Activated CD4-positive, alpha-beta T cell treated with anti-CD3 and anti-CD28 coated beads for 48 hours (primary cell): Measurements from ENCODE around the gene JMJD1C.
"Not testable (repeated sequence)": the region's sequence is repeated elsewhere in the genome, so short reads cannot be mapped to it uniquely, and the experiment has no call there.

Source experiments
- DNase-seq: peaks from one replicate; pipeline ENCODE4 v3.0.0-alpha.2; 2020

Gene JMJD1C

DNA sequence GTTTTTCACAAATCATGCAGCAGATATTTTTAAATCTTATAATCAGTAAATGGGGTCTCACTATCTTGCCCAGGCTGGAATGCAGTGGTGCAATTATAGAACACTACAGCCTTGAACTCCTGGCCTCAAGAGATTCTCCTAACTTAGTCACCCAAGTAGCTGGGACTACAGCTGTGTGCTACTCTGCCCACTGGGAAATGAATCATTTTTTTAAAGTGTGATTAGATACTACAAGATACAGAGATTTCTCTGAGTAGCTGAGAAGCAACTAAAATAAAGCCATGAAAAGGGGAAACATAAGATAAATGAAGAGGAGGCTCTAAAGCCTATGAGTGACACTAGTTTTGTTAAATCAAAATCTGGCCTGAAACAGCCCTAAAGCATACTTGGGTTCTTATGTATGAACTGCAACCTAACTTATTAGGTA is 119.7 kb downstream of the JMJD1C start:
- no peak for DNase-seq

DNA sequence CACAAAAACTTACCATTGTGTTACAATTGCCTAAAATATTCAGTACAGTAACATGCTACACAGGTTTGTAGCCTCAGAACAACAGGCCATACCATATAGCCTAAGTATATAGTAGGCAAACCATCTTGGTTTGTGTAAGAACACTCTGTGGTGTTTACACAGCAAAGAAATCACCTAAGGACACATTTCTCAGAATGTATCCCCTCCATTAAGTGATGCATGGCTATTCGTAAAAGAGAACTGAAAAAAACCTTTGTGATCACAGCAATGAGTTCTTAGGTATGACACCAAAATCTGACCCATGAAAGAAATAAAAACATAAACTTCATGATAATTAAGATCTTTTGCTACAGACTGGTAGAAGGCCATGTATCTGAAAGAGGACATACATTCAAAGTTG is 121.5 kb downstream of the JMJD1C start:
- no peak for DNase-seq

- DNase-seq = no peak
Observed at GRCh38 chr10:63343476-63343875, 122.3 kb downstream of the JMJD1C start.

DNA sequence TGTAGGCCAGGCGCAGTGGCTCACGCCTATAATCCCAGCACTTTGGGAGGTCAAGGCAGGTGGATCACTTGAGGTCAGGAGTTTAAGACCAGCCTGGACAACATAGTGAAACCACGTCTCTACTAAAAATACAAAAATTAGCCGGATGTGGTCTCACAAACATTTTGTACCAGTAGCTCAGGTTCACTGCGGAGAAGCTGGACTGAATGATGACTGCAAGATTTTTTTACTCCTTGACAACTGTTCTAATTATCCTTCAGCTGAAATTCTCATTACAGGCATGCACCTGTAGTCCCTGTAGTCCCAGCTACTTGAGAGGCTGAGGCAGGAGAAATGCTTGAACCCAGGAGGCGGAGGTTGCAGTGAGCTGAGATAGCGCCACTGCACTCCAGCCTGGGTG is 126.1 kb downstream of the JMJD1C start:
- not testable (repeated sequence) for DNase-seq

DNA sequence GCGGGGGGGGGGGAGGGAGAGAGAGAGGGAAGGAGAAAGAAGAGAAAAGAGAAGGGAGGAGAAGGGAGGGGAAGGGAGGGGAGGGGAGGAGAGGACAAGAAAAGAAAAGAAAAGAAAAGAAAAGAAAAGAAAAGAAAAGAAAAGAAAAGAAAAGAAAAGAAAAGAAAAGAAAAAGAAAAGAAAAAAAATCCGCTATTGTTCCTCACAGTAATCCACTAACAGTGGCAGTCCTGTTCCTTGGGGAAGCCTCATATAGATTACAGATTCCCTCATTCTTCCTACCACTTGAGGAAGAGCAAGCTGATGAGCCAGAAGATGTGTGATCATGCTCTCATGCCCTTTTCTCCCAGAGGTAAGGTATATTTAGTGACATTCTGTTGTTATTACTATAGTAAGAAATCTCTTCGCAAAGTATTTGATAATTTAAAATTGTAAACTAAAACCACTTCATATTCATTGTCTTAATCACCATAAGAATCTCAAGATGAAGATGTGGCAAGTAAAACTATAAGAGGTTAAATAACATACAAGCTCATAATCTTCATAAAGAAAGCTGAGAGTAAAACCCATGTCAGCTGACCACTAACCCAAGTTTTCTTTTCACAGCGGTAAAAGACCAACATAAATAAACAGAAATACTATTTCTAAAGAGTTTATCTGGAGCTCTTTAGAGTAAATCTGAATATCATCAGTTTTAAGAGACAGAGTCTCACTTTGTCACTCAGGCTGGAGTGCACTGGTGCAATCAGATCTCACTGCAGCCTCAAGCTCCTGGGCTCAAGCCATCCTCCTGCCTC is 128.1 kb downstream of the JMJD1C start:
- no peak for DNase-seq

- no peak for DNase-seq
Observed at GRCh38 chr10:63331586-63331985, 134.2 kb downstream of the JMJD1C start.

GRCh38 chr10:63324495-63324854 is 141.3 kb downstream of the JMJD1C start:
- DNase-seq = no peak

DNA sequence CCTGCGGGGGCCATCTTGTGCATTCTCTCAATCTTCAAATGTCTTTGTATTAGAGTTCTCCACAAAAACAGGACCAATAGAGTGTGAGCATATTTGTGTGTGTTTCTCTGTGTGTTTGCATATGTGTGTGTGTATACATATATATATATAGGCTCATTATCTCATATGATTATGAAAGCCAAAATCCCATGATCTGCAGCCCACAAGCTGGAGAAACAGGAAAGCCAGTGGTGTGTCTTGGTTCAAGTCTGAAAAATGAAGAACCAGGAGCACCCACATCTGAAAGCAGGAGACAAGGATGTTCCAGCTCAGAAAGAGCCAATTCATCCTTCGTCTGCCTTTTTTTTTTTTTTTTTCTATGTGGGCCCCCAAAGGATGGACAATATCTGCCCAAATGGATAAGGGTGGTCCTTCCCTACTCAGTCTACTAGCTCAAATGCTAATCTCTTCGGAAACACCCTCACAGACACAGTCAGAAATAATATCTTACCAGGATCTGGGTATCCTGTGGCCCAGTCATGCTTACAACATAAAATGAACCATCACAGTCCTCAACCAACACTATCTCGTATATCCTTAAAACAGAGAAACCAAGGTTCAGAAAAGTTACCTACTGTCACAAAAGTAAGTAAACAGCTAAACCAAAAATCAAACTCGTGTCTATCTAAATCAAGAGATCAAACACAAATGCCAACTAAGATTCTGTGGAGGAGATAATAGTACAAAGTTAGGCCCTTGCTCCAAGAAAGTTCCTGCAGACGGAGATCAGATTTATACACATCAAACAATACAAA is 141.9 kb downstream of the JMJD1C start:
- no peak for DNase-seq

DNA sequence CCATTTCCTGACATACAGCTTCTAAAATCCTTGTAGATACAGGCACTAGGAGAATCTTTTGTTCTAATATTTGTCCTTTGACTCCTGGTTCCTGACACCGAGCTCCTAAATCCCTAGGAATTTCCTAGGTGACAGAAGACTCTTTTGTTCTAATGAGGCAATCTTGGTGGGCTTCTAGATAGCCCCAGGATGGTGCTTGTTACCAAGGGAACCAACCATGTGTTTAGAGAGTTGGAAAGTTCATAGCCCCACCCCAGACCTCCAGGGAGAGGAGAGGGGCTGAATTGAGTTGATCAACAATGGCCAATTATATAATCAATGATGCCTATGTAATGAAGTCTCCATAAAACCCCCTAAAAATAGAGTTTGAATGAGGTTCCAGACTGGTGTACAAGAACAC is 145.1 kb downstream of the JMJD1C start:
- DNase-seq = no peak

GRCh38 chr10:63319231-63319630 is 146.5 kb downstream of the JMJD1C start:
- no peak for DNase-seq

DNA sequence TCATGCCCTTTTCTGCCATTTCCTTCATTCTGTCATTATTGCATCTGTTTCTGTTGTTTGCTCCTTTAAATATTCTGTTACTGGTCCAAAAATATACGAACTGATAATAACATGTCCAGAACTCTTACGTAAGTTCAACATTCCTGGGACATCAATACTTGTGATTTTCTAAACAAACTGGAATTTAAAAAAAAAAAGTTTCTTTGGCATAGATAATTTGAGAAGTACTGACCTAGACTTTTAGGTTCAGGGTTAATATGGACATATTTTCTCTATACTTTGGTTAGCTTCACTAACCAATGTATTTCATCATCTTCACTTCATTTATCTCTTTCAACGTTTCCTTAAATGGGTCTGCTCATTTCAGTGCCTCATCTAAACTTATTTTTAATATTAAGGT is 147.3 kb downstream of the JMJD1C start:
- DNase-seq = no peak

- no peak for DNase-seq
Observed at GRCh38 chr10:63314020-63314419, 151.8 kb downstream of the JMJD1C start.

GRCh38 chr10:63313066-63313717 is 152.6 kb downstream of the JMJD1C start:
- DNase-seq = no peak

DNA sequence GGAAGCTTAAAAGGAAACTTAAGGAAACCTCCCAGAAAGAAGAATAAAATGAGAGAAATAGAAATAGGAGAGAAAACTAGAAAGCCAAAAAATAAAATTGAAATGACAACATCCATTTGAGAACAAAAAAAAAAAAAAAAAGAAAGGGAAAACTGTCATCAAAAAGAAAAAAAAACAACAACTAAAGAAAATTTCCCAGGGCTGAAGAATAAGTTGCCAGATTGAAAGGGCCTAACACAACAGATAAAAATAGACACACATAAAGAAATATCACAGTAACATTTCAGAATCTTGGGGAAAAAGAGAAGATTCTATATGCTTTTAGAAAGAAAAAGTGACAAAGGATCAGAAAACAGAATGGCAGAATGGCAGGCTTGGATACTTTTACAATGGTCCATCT is 157.1 kb downstream of the JMJD1C start:
- no peak for DNase-seq

GRCh38 chr10:63304146-63304545 is 161.6 kb downstream of the JMJD1C start:
- DNase-seq = no peak

- no peak for DNase-seq
Observed at GRCh38 chr10:63300801-63301200, 165.0 kb downstream of the JMJD1C start.

DNA sequence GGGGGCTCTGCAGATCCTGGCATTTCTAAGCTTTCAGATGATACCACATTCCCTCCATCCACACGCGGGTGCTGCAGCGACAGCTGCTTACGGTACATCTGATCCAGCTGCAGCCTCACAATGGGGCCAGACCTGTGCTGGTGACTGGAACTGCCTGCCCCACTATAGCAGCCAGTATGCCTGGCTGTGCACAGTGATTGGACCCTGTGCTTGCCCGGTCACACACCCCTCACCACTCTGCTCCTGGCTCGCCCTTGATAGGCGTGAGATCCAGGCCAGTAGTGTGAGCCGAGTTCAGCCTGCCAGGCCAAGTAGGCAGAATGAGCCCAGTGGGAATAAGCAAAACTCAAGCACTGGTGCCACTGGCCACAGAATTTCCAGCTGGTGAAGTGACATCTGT is 167.8 kb downstream of the JMJD1C start:
- no peak for DNase-seq

- no peak for DNase-seq
Observed at GRCh38 chr10:63294781-63295180, 171.0 kb downstream of the JMJD1C start.

- DNase-seq = not testable (repeated sequence)
Observed at GRCh38 chr10:63292847-63293246, 172.9 kb downstream of the JMJD1C start.

DNA sequence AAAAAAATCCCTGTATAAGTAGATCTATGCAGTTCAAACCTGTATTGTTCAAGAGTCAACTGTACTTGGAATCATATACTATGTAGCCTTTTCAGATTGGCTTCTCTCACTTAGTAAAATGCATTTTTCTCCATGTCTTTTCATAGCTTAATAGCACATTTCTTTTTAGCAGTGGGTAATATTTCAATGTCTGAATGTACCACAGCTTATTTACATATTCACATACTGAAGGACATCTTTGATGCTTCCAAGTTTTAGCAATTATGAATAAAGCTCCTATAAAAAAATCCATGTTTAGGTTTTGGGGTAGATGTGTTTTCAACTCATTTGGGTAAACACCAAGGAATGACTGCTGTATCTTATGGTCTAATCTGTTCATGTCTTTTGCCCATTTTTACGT is 177.6 kb downstream of the JMJD1C start:
- no peak for DNase-seq

- DNase-seq = no peak
Observed at GRCh38 chr10:63286754-63287264, 179.0 kb downstream of the JMJD1C start.

GRCh38 chr10:63286340-63286739 is 179.4 kb downstream of the JMJD1C start:
- DNase-seq = no peak

- not testable (repeated sequence) for DNase-seq
Observed at GRCh38 chr10:63283901-63284300, 181.9 kb downstream of the JMJD1C start.

DNA sequence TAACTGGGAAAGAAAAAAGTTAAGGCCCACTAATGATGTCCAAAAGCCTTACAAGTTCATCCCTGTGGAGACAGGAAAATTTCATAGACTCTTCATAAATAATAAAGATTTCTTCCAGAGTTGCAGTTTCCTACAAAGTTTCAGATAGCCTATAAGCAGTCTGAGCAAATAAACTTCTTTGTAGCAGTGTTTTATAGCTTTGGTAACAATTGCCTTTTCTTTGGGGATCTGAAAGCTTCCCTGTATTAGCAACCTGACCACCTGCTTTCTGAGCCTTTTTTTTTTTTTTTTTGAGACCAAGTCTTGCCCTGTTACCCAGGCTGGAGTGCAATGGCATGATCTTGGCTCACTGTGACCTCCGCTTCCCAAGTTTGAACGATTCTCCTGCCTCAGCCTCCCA is 182.7 kb downstream of the JMJD1C start:
- no peak for DNase-seq
